Left lung (tissue), 10 donors: Measurements from ENCODE around the gene CEP152. TPM values are rescaled to one million over a fixed set of nuclear protein-coding genes. Genes with fewer than 3 reads are reported as not detected.
A peak's percentile ranks its signal among the peaks of the same experiment; 100 is the strongest.
"Not testable (repeated sequence)": the region's sequence is repeated elsewhere in the genome, so short reads cannot be mapped to it uniquely, and the experiment has no call there.

Experiments used
- ATAC-seq: fragments of 200-7000 bp; cut with Tn5 transposase; one replicate; pipeline ENCODE4 v1.9.1; 2020; ENCODE audit warnings: moderate library complexity
- DNase-seq, 4 donors: peaks; one replicate each; pipeline ENCODE4 v3.0.0-alpha.2; 2013 to 2020
- H3K27ac ChIP-seq, 2 donors: fragments of 200-600 bp; sonication (generic) in 1 of 2; one replicate each; pipeline versions ENCODE4 v1.5.0 to v1.8.0; 2020 to 2021
- H3K27me3 ChIP-seq, 2 donors: fragments of 200-600 bp; sonication (generic) in 1 of 2; one replicate each; pipeline versions ENCODE4 v1.5.0 to v1.8.0; 2020 to 2021
- H3K36me3 ChIP-seq, 2 donors: fragments of 200-600 bp; sonication (generic) in 1 of 2; one replicate each; pipeline versions ENCODE4 v1.5.0 to v1.8.0; 2020 to 2021
- H3K4me1 ChIP-seq, 2 donors: fragments of 200-600 bp; one replicate each; pipeline ENCODE4 v1.8.0; 2021
- H3K4me3 ChIP-seq, 2 donors: fragments of 200-600 bp; sonication (generic) in 1 of 2; one replicate each; pipeline versions ENCODE4 v1.5.0 to v1.8.0; 2020 to 2021; ENCODE audit warnings: mild to moderate bottlenecking in 1 of 2
- H3K9me3 ChIP-seq, 2 donors: fragments of 200-600 bp; sonication (generic) in 1 of 2; one replicate each; pipeline versions ENCODE4 v1.5.0 to v1.8.0; 2020 to 2021
- CTCF ChIP-seq, 2 donors: fragments of 200-600 bp; sonication (generic) in 1 of 2; IDR thresholded peaks; one replicate each; pipeline versions ENCODE4 v1.5.0 to v1.8.0; 2021; ENCODE audit warnings: antibody characterized with exemption in 2 of 2
- intact Hi-C, 2 donors: fragments of 100-400 bp; cut with DNase I; formaldehyde crosslinking; loops; one replicate each; pipeline versions ENCODE4 v1.11.2 to v1.14.2; 2022
- polyA plus RNA-seq, 6 donors: library from polyadenylated mRNA; unstranded; fragments of 120-200 nt; gene quantifications; one replicate each; pipeline ENCODE4 v1.2.1, GENCODE V29; 2013; ENCODE audit not compliant: insufficient read length in 6 of 6
- total RNA-seq, 2 donors: library from RNA; stranded (reverse); fragmentation: NEBNext Ultra II Directional; extraction: Animal tissue kit (Norgen Biotek cat#: 25700); gene quantifications; one replicate each; pipeline ENCODE4 v1.2.1, GENCODE V29; 2021
- donor health status: DM: no; HTN: yes; CAD: no.
- donor health status: DM: no; HTN: no; CAD: no.

The CEP152 gene
- total and polyA plus RNA-seq, 8 donors: 4.1 to 13.8 (median 9.8) TPM

GRCh38 chr15:48796521-48796920 lies 14.3 kb downstream of the CEP152 start:
- Histone ChIP-seq H3K36me3 (peaks cover 0 to 14% of the 10 kb centered on the region in 2 donors), H3K4me1 (peaks cover 11 to 29% of the 10 kb centered on the region in 2 donors), H3K9me3 (no peaks in the 10 kb centered on the region), H3K27me3 (no peaks in the 10 kb centered on the region), H3K27ac (peak overlapping the region in 1 of 2 donors; percentile 9), H3K4me3 (no peak overlapping the region)
- TF ChIP-seq CTCF (IDR thresholded peaks at IDR 0.05): no peak
- intact Hi-C loops: no loop called here
- DNase-seq (no peak), ATAC-seq (no peak)

- ATAC-seq (no peak), DNase-seq (no peak)
- no peak for TF ChIP-seq CTCF (IDR thresholded peaks at IDR 0.05)
- peaks cover 11 to 25% of the 10 kb centered on the region in 2 donors for H3K4me1 ChIP-seq
- H3K9me3 ChIP-seq: no peaks in the 10 kb centered on the region
- peaks cover 0 to 19% of the 10 kb centered on the region in 2 donors for H3K36me3 ChIP-seq
- H3K27ac ChIP-seq: no peak overlapping the region
- H3K4me3 ChIP-seq: no peak overlapping the region
- no peaks in the 10 kb centered on the region for H3K27me3 ChIP-seq
- intact Hi-C loops: no loop called here
Measured at GRCh38 chr15:48795901-48796300, 15.0 kb downstream of the CEP152 start.

GRCh38 chr15:48794697-48795134 lies 16.2 kb downstream of the CEP152 start:
- H3K27ac ChIP-seq: peak overlapping the region in 1 of 2 donors; percentile 73
- ATAC-seq: peak; percentile 76
- DNase-seq: no peak

GRCh38 chr15:48792408-48792807 lies 18.5 kb downstream of the CEP152 start:
- ATAC-seq: no peak
- Histone ChIP-seq H3K36me3 (peaks cover 0 to 46% of the 10 kb centered on the region in 2 donors), H3K4me1 (peaks cover 11 to 19% of the 10 kb centered on the region in 2 donors), H3K27ac (no peak overlapping the region), H3K27me3 (no peaks in the 10 kb centered on the region), H3K4me3 (no peak overlapping the region), H3K9me3 (no peaks in the 10 kb centered on the region)
- intact Hi-C loops: no loop called here
- DNase-seq: no peak
- TF ChIP-seq CTCF (IDR thresholded peaks at IDR 0.05): no peak

More at GRCh38 chr15:48794697-48795134, 16.2 kb downstream of the CEP152 start:
- no peaks in the 10 kb centered on the region for H3K9me3 ChIP-seq
- peaks cover 0 to 25% of the 10 kb centered on the region in 2 donors for H3K36me3 ChIP-seq
- no peak overlapping the region for H3K4me3 ChIP-seq
- H3K4me1 ChIP-seq: peaks cover 11 to 19% of the 10 kb centered on the region in 2 donors
- H3K27me3 ChIP-seq: no peaks in the 10 kb centered on the region
- TF ChIP-seq CTCF (IDR thresholded peaks at IDR 0.05): no peak
- intact Hi-C loops: no loop called here

GRCh38 chr15:48790466-48791115 lies 20.3 kb downstream of the CEP152 start:
- H3K4me3 ChIP-seq, DNase-seq, intact Hi-C loops, ATAC-seq, H3K9me3 ChIP-seq, H3K27ac ChIP-seq, H3K27me3 ChIP-seq: not testable (repeated sequence)
- peaks cover 0 to 46% of the 10 kb centered on the region in 2 donors for H3K36me3 ChIP-seq
- H3K4me1 ChIP-seq: peaks cover 5 to 15% of the 10 kb centered on the region in 2 donors
